GM23338 (cell line): ENCODE measurements around the gene MEIOB. TPM values are rescaled to one million over a fixed set of nuclear protein-coding genes. Genes with fewer than 3 reads are reported as not detected.

Experiments
- ATAC-seq: fragments of 200-7000 bp; cut with Tn5 transposase; 3 replicates; pipeline ENCODE4 v1.9.1; 2020
- DNase-seq: peaks from one replicate; pipeline ENCODE4 v3.0.0-alpha.2; 2015; ENCODE audit warnings: low spot score
- H2AFZ ChIP-seq: fragments of 200-600 bp; sonication (generic); 2 replicates; pipeline ENCODE4 v1.8.0; 2016; ENCODE audit warnings: antibody characterized with exemption, mild to moderate bottlenecking, moderate library complexity
- H3F3A ChIP-seq: fragments of 200-600 bp; sonication (generic); replicated peaks from 2 replicates; pipeline ENCODE4 v1.8.0; 2017; ENCODE audit warnings: antibody characterized with exemption, mixed run types, low read depth
- H3K27ac ChIP-seq: fragments of 200-600 bp; sonication (generic); 2 replicates; pipeline ENCODE4 v1.6.1; 2016; ENCODE audit warnings: low read depth
- H3K27me3 ChIP-seq: fragments of 200-600 bp; sonication (generic); 2 replicates; pipeline ENCODE4 v1.8.0; 2016; ENCODE audit warnings: mild to moderate bottlenecking, mixed run types, moderate library complexity; ENCODE audit not compliant: insufficient read depth
- H3K36me3 ChIP-seq: fragments of 200-600 bp; sonication (generic); 2 replicates; pipeline ENCODE4 v1.8.0; 2016; ENCODE audit warnings: mild to moderate bottlenecking; ENCODE audit not compliant: insufficient read depth
- H3K4me1 ChIP-seq: fragments of 200-600 bp; sonication (generic); 2 replicates; pipeline ENCODE4 v1.8.0; 2016; ENCODE audit warnings: mild to moderate bottlenecking, moderate library complexity; ENCODE audit not compliant: insufficient read depth
- H3K4me2 ChIP-seq: fragments of 200-600 bp; sonication (generic); 2 replicates; pipeline ENCODE4 v1.7.1; 2017; ENCODE audit warnings: mixed run types
- H3K4me3 ChIP-seq: fragments of 200-600 bp; sonication (generic); 2 replicates; pipeline ENCODE4 v1.6.1; 2016; ENCODE audit warnings: mixed run types
- H3K79me2 ChIP-seq: fragments of 200-600 bp; sonication (generic); replicated peaks from 2 replicates; pipeline ENCODE4 v1.8.0; 2017; ENCODE audit warnings: mild to moderate bottlenecking; ENCODE audit not compliant: insufficient read depth
- H3K9me2 ChIP-seq: fragments of 200-600 bp; sonication (generic); 2 replicates; pipeline ENCODE4 v1.8.0; 2017; ENCODE audit not compliant: insufficient read depth
- H4K20me1 ChIP-seq: fragments of 200-600 bp; sonication (generic); replicated peaks from 2 replicates; pipeline ENCODE4 v1.8.0; 2017; ENCODE audit warnings: mild to moderate bottlenecking; ENCODE audit not compliant: insufficient read depth
- H3K27ac Mint-ChIP-seq: 2 replicates; pipeline ENCODE4 v1.8.0; 2020; ENCODE audit warnings: inconsistent platforms, mild to moderate bottlenecking, moderate library complexity, mixed read lengths
- H3K27me3 Mint-ChIP-seq: 3 replicates; pipeline ENCODE4 v1.8.0; 2022; ENCODE audit warnings: low read depth, mild to moderate bottlenecking, moderate library complexity, mixed read lengths, inconsistent platforms; ENCODE audit not compliant: insufficient read depth, poor library complexity
- H3K36me3 Mint-ChIP-seq: 3 replicates; pipeline ENCODE4 v1.8.0; 2021; ENCODE audit warnings: low read depth, mild to moderate bottlenecking, inconsistent platforms, moderate library complexity, mixed read lengths
- H3K4me1 Mint-ChIP-seq: 3 replicates; pipeline ENCODE4 v1.8.0; 2020; ENCODE audit warnings: mild to moderate bottlenecking, inconsistent platforms, mixed read lengths
- H3K4me3 Mint-ChIP-seq: 3 replicates; pipeline ENCODE4 v1.8.0; 2021; ENCODE audit warnings: moderate library complexity, mild to moderate bottlenecking, inconsistent platforms, mixed read lengths
- H3K9me3 Mint-ChIP-seq: 3 replicates; pipeline ENCODE4 v1.8.0; 2020; ENCODE audit warnings: moderate library complexity, mild to moderate bottlenecking, inconsistent platforms, mixed read lengths
- CTCF ChIP-seq, 2 experiments: fragments of 200-600 bp in 1 of 2; sonication (generic) in 1 of 2; conservative IDR thresholded peaks; 2 replicates each; pipeline versions ENCODE4 v1.5.1 to v1.6.1; 2016 to 2017; ENCODE audit warnings: antibody characterized with exemption in 2 of 2, low read depth in 2 of 2, mild to moderate bottlenecking in 2 of 2, moderate library complexity in 1 of 2
- EZH2 ChIP-seq: fragments of 200-600 bp; sonication (generic); IDR thresholded peaks from one replicate; pipeline ENCODE4 v1.8.0; 2017; ENCODE audit warnings: antibody characterized with exemption, mild to moderate bottlenecking, low read depth; ENCODE audit not compliant: unreplicated experiment
- JUNB ChIP-seq: IDR thresholded peaks from one replicate; pipeline ENCODE4 v1.6.1; 2016; ENCODE audit warnings: antibody characterized with exemption; ENCODE audit not compliant: unreplicated experiment
- POLR2AphosphoS5 ChIP-seq: IDR thresholded peaks from 2 replicates; pipeline ENCODE4 v1.6.1; 2016; ENCODE audit warnings: antibody characterized with exemption, low read depth
- STAT1 ChIP-seq: IDR thresholded peaks from one replicate; pipeline ENCODE4 v1.6.1; 2016; ENCODE audit warnings: antibody characterized with exemption; ENCODE audit not compliant: unreplicated experiment
- ZNF462 ChIP-seq: fragments of 250-450 bp; sonication (Bioruptor Pico); IDR thresholded peaks from 2 replicates; pipeline ENCODE4 v1.5.0; 2020; ENCODE audit warnings: mild to moderate bottlenecking, moderate library complexity
- polyA plus RNA-seq: library from polyadenylated mRNA; unstranded; fragments of >200 nt; fragmentation: Nextera tagmentation; extraction: Ambion mirVana; gene quantifications from 2 replicates; pipeline ENCODE4 v1.2.1, GENCODE V29; 2016
- total RNA-seq: library from RNA; depleted of rRNA; stranded (reverse); fragments of >200 nt; shearing (Covaris generic); gene quantifications from 2 replicates; pipeline ENCODE4 v1.2.3, GENCODE V29; 2014

MEIOB gene
- total and polyA plus RNA-seq, 2 experiments from 2014 or later: 7.3 to 8.7 TPM

- TF ChIP-seq ZNF462 (CRISPR knock-in tag): no peak
- no peak for TF ChIP-seq STAT1
- no peak for TF ChIP-seq CTCF (conservative IDR thresholded peaks at IDR 0.05; ENCODE audit: low read depth in 2 of 2)
These were observed 81.2 kb downstream of the MEIOB start (continued) for GRCh38 chr16:1790611-1791255.

- Histone ChIP-seq H3K36me3 (no peaks in the 10 kb centered on the region), H3K4me3 (no peak overlapping the region), H3K79me2 (peaks cover 13% of the 10 kb centered on the region), H3K4me2 (no peak overlapping the region), H3F3A (no peaks in the 10 kb centered on the region), H2AFZ (no peak overlapping the region), H3K27me3 (no peaks in the 10 kb centered on the region), H3K9me2 (no peaks in the 10 kb centered on the region), H3K27ac (no peak overlapping the region), H4K20me1 (peaks cover 5% of the 10 kb centered on the region), H3K4me1 (no peaks in the 10 kb centered on the region)
- TF ChIP-seq EZH2 (no peak), POLR2AphosphoS5 (no peak), JUNB (no peak)
- no peak for DNase-seq
- H3K4me1 Mint-ChIP-seq: no peaks in the 10 kb centered on the region
- peaks cover 5% of the 10 kb centered on the region; the same call in 1 of the 3 replicates for H3K36me3 Mint-ChIP-seq
- ATAC-seq: no peak
- H3K27me3 Mint-ChIP-seq: peaks cover 5% of the 10 kb centered on the region
- peaks cover 2% of the 10 kb centered on the region; the same call in 1 of the 3 replicates for H3K9me3 Mint-ChIP-seq
- H3K4me3 Mint-ChIP-seq: no peak overlapping the region
- no peak overlapping the region for H3K27ac Mint-ChIP-seq
These were observed 81.7 kb downstream of the MEIOB start for GRCh38 chr16:1790261-1790610.
